ENCODE results near the gene TFDP1.

Gene TFDP1

GRCh38 chr13:113597391-113598080 lies 13.0 kb downstream of the TFDP1 start:
- DNase-seq (ENCODE audit: low read depth in 2 of 2), result no peak

- DNase-seq (ENCODE audit: low read depth in 2 of 2), result no peak
Observed at GRCh38 chr13:113598081-113598410, 13.5 kb downstream of the TFDP1 start.

- DNase-seq (ENCODE audit: low read depth in 2 of 2), result no peak
Observed at GRCh38 chr13:113598481-113598880, 13.9 kb downstream of the TFDP1 start.

- DNase-seq (ENCODE audit: low read depth in 2 of 2), result no peak
Observed at GRCh38 chr13:113599391-113599790, 14.8 kb downstream of the TFDP1 start.

GRCh38 chr13:113601166-113602070 lies 16.9 kb downstream of the TFDP1 start:
- no peak for DNase-seq (ENCODE audit: low read depth in 2 of 2)

- no peak for DNase-seq (ENCODE audit: low read depth in 2 of 2)
Observed at GRCh38 chr13:113602291-113602988, 17.9 kb downstream of the TFDP1 start.

- no peak for DNase-seq (ENCODE audit: low read depth in 2 of 2)
Observed at GRCh38 chr13:113603116-113603710, 18.7 kb downstream of the TFDP1 start.

- DNase-seq (ENCODE audit: low read depth in 2 of 2), result no peak
Observed at GRCh38 chr13:113604186-113604585, 19.6 kb downstream of the TFDP1 start.

- DNase-seq (ENCODE audit: low read depth in 2 of 2), result no peak
Observed at GRCh38 chr13:113605461-113605860, 20.9 kb downstream of the TFDP1 start.

- no peak for DNase-seq (ENCODE audit: low read depth in 2 of 2)
Observed at GRCh38 chr13:113605866-113606438, 21.4 kb downstream of the TFDP1 start.

GRCh38 chr13:113607056-113607888 lies 22.7 kb downstream of the TFDP1 start:
- no peak for DNase-seq (ENCODE audit: low read depth in 2 of 2)

GRCh38 chr13:113607889-113608635 lies 23.5 kb downstream of the TFDP1 start:
- no peak for DNase-seq (ENCODE audit: low read depth in 2 of 2)

- DNase-seq (ENCODE audit: low read depth in 2 of 2), result no peak
Observed at GRCh38 chr13:113608967-113609533, 24.5 kb downstream of the TFDP1 start.

GRCh38 chr13:113609616-113610015 lies 25.1 kb downstream of the TFDP1 start:
- no peak for DNase-seq (ENCODE audit: low read depth in 2 of 2)

- DNase-seq (ENCODE audit: low read depth in 2 of 2), result no peak
Observed at GRCh38 chr13:113610266-113610665, 25.7 kb downstream of the TFDP1 start.

GRCh38 chr13:113611996-113612395 lies 27.4 kb downstream of the TFDP1 start:
- no peak for DNase-seq (ENCODE audit: low read depth in 2 of 2)

GRCh38 chr13:113612607-113613006 lies 28.1 kb downstream of the TFDP1 start:
- DNase-seq (ENCODE audit: low read depth in 2 of 2), result no peak

- no peak for DNase-seq (ENCODE audit: low read depth in 2 of 2)
Observed at GRCh38 chr13:113613789-113614379, 29.3 kb downstream of the TFDP1 start.

- no peak for DNase-seq (ENCODE audit: low read depth in 2 of 2)
Observed at GRCh38 chr13:113616281-113616906, 31.8 kb downstream of the TFDP1 start.
